ENCODE measurements around the gene SERPINB10. TPM values are rescaled to one million over a fixed set of nuclear protein-coding genes. Genes with fewer than 3 reads are reported as not detected.

The SERPINB10 gene, protein sequence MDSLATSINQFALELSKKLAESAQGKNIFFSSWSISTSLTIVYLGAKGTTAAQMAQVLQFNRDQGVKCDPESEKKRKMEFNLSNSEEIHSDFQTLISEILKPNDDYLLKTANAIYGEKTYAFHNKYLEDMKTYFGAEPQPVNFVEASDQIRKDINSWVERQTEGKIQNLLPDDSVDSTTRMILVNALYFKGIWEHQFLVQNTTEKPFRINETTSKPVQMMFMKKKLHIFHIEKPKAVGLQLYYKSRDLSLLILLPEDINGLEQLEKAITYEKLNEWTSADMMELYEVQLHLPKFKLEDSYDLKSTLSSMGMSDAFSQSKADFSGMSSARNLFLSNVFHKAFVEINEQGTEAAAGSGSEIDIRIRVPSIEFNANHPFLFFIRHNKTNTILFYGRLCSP
- not detected in 5 replicates for total RNA-seq (2022; extraction: Qiagen RNA extraction)

DNA sequence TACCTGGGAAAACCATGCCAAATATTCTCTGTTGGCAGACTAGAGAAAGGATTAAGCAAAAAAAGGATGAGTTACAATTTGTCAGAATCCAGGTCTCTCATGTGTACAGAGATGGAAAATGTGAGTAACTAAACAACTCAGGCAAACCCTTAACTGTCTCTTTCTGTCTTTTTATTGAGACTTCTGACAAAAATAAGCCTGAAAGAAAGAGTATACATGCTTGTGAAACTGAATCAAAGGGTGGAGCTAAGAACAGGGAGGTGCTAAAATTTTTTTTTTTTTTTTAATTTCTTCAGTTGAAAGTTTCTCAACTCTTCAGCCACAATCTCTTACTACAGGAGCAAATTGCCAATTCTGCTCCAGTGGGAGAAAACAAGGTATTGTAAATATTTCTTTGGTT is at the start of gene SERPINB10:
TSS of gene SERPINB10 (plus strand) at position 295 of the 400 bp plus-strand sequence. CDS start 7,553 bp downstream, outside the sequence.

DNA sequence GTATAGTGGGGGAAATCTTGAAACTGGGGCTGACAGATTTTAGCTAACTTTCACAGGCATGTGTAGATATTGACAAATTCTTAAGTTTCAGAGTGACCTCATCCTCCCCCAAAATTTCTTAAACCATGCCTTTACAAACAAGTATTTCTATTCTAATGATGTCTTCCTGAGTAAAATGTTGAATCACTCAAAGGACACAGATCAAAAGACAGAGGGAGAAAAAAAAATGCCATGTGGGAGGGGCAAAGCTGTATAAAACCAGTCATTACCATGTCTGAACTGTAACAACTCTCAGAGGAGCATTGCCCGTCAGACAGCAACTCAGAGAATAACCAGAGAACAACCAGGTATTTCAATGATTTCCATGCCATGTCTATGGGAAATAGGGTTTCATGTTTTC is 20.3 kb upstream of the SERPINB10 start, which contains the start of gene SERPINB2:
TSS of gene SERPINB2 (plus strand) at position 282 of the 400 bp plus-strand sequence. CDS start 3,740 bp downstream, outside the sequence.

DNA sequence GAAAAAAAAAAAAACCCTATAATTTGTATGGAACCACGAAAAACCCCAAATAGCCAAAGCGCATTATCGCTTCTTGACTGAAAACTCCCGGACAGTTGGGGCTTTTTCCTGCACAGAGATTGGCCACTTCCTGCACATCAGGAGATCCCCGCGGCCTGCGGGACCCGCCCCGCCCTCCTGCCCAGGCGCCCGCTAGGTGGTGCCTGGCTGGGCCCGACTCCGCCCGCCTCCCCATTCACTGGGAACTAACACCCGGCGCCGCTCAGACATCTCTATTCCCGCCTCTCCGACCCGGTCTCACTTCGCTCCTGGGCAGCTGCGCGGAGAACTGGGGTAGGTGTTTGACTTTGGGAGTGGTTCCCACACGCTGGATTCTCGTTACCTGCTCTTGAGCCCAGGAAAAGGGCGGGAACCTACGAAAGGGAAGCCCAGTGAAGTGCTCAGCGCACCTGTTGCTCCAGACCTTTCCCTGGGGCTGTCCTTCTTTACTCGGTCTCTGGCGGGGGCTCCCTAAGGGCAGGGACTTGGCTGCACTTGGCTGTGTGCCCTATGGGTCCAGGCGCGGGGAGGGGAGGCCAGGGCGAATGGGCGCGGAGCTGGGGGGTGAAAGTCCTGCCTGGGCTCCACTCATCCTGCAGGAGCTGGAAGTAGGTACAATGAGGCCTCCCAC is 41.4 kb downstream of the SERPINB10 start, which contains the start of gene HMSD:
TSS of gene HMSD (plus strand) at position 234 of the 670 bp plus-strand sequence. CDS start 4,155 bp downstream, outside the sequence.

DNA sequence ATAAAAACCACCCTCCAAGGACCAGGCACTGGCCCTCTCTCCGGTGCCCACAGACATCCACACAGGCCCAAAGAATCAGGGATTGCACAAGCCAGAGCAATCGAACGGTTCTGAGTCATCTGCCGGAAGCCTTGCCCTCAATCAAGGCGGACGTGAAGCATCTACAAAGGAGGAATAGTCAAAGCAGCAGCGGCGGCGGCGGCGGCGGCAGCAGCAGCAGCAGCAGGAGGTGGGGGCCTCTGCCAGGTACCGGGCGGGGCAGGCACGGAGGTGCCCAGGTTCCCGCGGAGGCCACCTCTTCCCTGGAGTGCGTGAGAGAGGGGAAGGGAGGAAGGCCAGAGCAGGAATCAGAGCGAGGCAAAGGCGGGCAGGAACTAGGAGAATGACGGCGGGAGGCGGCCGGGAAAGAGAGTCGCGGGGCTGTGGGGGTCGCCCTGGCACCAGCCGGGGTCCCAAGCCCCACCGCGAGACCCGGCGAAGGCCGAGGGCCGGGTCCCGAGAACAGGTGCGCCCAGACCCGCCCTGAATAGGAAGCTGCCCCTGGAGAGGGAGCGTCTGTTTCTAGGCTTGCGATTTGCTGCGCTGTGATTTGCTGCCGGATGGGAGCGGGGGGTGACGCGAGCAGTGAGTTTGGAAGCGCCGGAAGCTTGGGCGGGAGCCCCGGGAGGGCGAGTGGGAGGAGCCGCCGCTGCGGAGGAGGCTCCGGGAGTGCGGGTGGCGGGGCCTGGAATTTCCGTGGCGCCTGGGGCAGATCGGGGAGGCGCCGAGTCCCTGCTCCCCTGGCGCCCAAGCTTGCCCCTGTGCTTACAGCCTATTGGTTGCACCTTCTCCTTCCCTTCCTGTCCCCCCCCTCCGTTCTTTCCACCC is 62.4 kb downstream of the SERPINB10 start, which contains the start of gene SERPINB8:
TSS of gene SERPINB8 (plus strand) at position 140 of the 867 bp plus-strand sequence. CDS start 8,228 bp downstream, outside the sequence.

Other genes starting within 250 kb of the SERPINB10 start
- gene SERPINB3, start 246.1 kb upstream of the SERPINB10 start, total RNA-seq (2022; extraction: Qiagen RNA extraction): 0.06 to 0.16 TPM (median 0.10 TPM) in 5 replicates
- gene SERPINB11, start 205.0 kb upstream of the SERPINB10 start, total RNA-seq (2022; extraction: Qiagen RNA extraction): 0.08 to 0.22 TPM in 2 of 5 replicates, not detected in the others
- gene SERPINB7, start 132.5 kb upstream of the SERPINB10 start, total RNA-seq (2022; extraction: Qiagen RNA extraction): 1.5 to 2.3 TPM (median 2.0 TPM) in 5 replicates
- 0.06 to 0.11 TPM (median 0.07 TPM) in 3 of 5 replicates, not detected in the others for gene SERPINB2, start 20.3 kb upstream of the SERPINB10 start, total RNA-seq (2022; extraction: Qiagen RNA extraction)
- 0.03 to 1.2 TPM (median 0.67 TPM) in 3 of 5 replicates, not detected in the others for gene HMSD, start 41.3 kb downstream of the SERPINB10 start, total RNA-seq (2022; extraction: Qiagen RNA extraction)
- gene SERPINB8, start 62.1 kb downstream of the SERPINB10 start, total RNA-seq (2022; extraction: Qiagen RNA extraction): 8.3 to 10.7 TPM (median 9.5 TPM) in 5 replicates
- not detected in 5 replicates for gene LINC00305, start 241.1 kb downstream of the SERPINB10 start, total RNA-seq (2022; extraction: Qiagen RNA extraction)

Data from A549 treated with dexamethasone at 1 μM for 4 hours (cell line).